ENCODE results near the gene SMG5. TPM values are rescaled to one million over a fixed set of nuclear protein-coding genes. Genes with fewer than 3 reads are reported as not detected.

Gene SMG5
- polyA plus RNA-seq, 1 of the 3 experiments (the other 2 are of a cell fraction) = 21.3 TPM

DNA sequence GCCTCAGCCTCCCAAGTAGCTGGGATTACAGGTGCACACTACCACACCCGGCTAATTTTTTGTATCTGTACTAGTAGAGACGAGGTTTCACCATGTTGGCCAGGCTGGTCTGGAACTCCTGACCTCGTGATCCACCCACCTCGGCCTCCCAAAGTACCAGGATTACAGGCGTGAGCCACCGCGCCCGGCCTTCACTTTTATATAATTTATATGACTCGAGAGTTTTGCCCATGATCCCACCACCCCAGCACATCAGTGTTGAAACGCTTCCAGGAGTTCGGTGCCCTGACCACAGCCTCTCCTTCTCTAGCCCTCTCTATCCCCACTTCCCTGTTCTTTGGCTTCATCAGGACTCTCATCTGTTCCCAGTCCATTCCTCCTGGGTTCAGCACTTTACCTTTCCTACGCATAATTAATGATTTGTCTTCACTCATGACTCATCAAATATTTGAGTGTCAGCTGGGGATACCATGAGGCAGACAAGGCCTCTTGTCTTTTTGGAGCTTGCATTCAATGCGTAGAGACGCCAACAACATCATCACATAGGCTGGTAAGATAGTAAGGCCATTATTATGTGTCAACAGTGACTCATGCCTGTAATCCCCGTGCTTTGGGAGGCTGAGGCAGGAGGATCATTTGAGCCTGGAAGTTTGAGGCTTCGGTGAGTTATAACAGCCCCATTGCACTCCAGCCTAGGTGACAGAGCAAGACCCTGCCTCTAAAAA, 68.4 kb downstream of the SMG5 start (continued):
- TF ChIP-seq, protein P1, sequence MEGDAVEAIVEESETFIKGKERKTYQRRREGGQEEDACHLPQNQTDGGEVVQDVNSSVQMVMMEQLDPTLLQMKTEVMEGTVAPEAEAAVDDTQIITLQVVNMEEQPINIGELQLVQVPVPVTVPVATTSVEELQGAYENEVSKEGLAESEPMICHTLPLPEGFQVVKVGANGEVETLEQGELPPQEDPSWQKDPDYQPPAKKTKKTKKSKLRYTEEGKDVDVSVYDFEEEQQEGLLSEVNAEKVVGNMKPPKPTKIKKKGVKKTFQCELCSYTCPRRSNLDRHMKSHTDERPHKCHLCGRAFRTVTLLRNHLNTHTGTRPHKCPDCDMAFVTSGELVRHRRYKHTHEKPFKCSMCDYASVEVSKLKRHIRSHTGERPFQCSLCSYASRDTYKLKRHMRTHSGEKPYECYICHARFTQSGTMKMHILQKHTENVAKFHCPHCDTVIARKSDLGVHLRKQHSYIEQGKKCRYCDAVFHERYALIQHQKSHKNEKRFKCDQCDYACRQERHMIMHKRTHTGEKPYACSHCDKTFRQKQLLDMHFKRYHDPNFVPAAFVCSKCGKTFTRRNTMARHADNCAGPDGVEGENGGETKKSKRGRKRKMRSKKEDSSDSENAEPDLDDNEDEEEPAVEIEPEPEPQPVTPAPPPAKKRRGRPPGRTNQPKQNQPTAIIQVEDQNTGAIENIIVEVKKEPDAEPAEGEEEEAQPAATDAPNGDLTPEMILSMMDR (IDR thresholded peaks at IDR 0.05) = no peak
- TF ChIP-seq, protein P2, sequence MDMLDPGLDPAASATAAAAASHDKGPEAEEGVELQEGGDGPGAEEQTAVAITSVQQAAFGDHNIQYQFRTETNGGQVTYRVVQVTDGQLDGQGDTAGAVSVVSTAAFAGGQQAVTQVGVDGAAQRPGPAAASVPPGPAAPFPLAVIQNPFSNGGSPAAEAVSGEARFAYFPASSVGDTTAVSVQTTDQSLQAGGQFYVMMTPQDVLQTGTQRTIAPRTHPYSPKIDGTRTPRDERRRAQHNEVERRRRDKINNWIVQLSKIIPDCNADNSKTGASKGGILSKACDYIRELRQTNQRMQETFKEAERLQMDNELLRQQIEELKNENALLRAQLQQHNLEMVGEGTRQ (IDR thresholded peaks at IDR 0.05; ENCODE audit: borderline replicate concordance, low read depth, low read length) = no peak
- TF ChIP-seq NFIC (IDR thresholded peaks at IDR 0.05; ENCODE audit: borderline replicate concordance) = peak; percentile 8; the same call in 1 of the 2 replicates
- TF ChIP-seq, protein P3, sequence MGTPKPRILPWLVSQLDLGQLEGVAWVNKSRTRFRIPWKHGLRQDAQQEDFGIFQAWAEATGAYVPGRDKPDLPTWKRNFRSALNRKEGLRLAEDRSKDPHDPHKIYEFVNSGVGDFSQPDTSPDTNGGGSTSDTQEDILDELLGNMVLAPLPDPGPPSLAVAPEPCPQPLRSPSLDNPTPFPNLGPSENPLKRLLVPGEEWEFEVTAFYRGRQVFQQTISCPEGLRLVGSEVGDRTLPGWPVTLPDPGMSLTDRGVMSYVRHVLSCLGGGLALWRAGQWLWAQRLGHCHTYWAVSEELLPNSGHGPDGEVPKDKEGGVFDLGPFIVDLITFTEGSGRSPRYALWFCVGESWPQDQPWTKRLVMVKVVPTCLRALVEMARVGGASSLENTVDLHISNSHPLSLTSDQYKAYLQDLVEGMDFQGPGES (IDR thresholded peaks at IDR 0.05; ENCODE audit: low read depth, low read length) = no peak
- TF ChIP-seq, protein P4, sequence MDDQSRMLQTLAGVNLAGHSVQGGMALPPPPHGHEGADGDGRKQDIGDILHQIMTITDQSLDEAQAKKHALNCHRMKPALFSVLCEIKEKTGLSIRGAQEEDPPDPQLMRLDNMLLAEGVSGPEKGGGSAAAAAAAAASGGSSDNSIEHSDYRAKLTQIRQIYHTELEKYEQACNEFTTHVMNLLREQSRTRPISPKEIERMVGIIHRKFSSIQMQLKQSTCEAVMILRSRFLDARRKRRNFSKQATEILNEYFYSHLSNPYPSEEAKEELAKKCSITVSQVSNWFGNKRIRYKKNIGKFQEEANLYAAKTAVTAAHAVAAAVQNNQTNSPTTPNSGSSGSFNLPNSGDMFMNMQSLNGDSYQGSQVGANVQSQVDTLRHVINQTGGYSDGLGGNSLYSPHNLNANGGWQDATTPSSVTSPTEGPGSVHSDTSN (IDR thresholded peaks at IDR 0.05) = peak; percentile 90
- TF ChIP-seq MEF2A (IDR thresholded peaks at IDR 0.05; ENCODE audit: borderline replicate concordance, low read depth) = no peak
- TF ChIP-seq NRF1 (IDR thresholded peaks at IDR 0.05; ENCODE audit: low read depth, low read length) = no peak
- TF ChIP-seq EP300 (IDR thresholded peaks at IDR 0.05; ENCODE audit: borderline replicate concordance in 1 of 2, low read depth in 1 of 2, low read length in 1 of 2) = peak in 1 of 2 experiments; percentile 43; a peak in 1 of 4 replicates
- no peak for TF ChIP-seq SMC3 (IDR thresholded peaks at IDR 0.05; ENCODE audit: low read depth, low read length)
- TF ChIP-seq RXRA (IDR thresholded peaks at IDR 0.05; ENCODE audit: borderline replicate concordance, low read depth) = no peak
- TF ChIP-seq YY1 (IDR thresholded peaks at IDR 0.05; ENCODE audit: low read depth) = no peak
- TF ChIP-seq GABPA (IDR thresholded peaks at IDR 0.05; ENCODE audit: low read depth) = no peak
- no peak for TF ChIP-seq FOXJ3 (CRISPR knock-in tag; IDR thresholded peaks at IDR 0.05)
- no peak for TF ChIP-seq RCOR1 (IDR thresholded peaks at IDR 0.05; ENCODE audit: low read length)
- TF ChIP-seq ELF1 (IDR thresholded peaks at IDR 0.05) = no peak
- no peak for TF ChIP-seq MXI1 (IDR thresholded peaks at IDR 0.05; ENCODE audit: low read depth, low read length)
- TF ChIP-seq POLR2AphosphoS5 (IDR thresholded peaks at IDR 0.05; ENCODE audit: low read depth, low read length) = peak; percentile 51; the same call in 1 of the 2 replicates
- no peak for TF ChIP-seq GATA2 (CRISPR knock-in tag; IDR thresholded peaks at IDR 0.05)
- TF ChIP-seq FOXM1 (IDR thresholded peaks at IDR 0.05; ENCODE audit: low read depth) = no peak
- TF ChIP-seq TCF12 (IDR thresholded peaks at IDR 0.05) = peak; percentile 83
- no peak for TF ChIP-seq RAD21 (IDR thresholded peaks at IDR 0.05; ENCODE audit: low read length)
- TF ChIP-seq ZBTB33 (IDR thresholded peaks at IDR 0.05; ENCODE audit: borderline replicate concordance, low read depth) = no peak
- no peak for TF ChIP-seq CHD2 (IDR thresholded peaks at IDR 0.05; ENCODE audit: low read length, partially characterized antibody)
- TF ChIP-seq MAX (IDR thresholded peaks at IDR 0.05; ENCODE audit: low read depth) = peak; percentile 82
- peak; percentile 83 for TF ChIP-seq JUND (IDR thresholded peaks at IDR 0.05)
- TF ChIP-seq RFX5 (IDR thresholded peaks at IDR 0.05; ENCODE audit: low read length) = no peak
- no peak for TF ChIP-seq TEAD4 (IDR thresholded peaks at IDR 0.05; ENCODE audit: borderline replicate concordance, insufficient read depth)

Measured in SK-N-SH (cell line).